Measurements from ENCODE around the gene NPAT.

Gene NPAT

DNA sequence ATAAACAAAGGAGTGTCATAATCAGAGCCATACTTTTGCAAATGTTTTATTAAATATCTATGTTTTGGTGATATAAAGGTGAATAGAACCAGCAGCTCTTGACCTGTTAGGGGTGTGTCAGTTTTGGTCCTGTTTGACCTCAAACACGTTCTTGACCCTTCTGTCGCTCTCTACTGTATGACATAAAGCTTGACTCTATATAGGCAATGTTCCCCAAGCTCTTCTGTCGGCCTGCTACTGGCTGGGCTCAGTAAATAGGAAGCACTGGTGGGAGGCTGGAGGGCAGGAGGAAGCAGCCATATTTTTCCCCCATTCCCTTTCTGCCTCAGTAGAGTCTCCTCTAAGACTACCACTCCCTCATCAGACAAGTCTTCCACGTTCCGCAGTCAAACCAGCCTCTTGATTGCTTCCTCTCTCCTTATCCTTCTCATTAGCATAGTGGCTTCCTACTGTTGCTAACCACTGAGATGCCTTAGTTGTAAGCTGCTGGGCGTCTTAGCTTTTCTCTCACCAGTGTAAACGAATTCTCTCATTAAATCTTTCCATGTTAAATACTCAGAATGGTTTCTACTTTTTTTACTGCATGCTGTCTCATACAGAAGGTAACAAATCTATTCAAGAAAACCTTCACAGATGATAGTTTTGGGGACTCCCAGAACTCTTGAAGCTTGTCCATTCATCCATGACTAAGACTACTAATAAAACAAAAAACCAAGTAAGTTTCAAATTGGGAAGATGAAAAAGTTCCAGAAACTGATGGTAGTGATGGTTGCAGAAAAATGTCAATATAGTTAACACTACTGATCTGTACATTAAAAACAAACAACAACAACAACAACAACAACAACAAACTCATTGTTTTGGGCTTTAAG, 3.3 kb downstream of the NPAT start:
- TF ChIP-seq, protein P1, sequence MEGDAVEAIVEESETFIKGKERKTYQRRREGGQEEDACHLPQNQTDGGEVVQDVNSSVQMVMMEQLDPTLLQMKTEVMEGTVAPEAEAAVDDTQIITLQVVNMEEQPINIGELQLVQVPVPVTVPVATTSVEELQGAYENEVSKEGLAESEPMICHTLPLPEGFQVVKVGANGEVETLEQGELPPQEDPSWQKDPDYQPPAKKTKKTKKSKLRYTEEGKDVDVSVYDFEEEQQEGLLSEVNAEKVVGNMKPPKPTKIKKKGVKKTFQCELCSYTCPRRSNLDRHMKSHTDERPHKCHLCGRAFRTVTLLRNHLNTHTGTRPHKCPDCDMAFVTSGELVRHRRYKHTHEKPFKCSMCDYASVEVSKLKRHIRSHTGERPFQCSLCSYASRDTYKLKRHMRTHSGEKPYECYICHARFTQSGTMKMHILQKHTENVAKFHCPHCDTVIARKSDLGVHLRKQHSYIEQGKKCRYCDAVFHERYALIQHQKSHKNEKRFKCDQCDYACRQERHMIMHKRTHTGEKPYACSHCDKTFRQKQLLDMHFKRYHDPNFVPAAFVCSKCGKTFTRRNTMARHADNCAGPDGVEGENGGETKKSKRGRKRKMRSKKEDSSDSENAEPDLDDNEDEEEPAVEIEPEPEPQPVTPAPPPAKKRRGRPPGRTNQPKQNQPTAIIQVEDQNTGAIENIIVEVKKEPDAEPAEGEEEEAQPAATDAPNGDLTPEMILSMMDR (IDR thresholded peaks at IDR 0.05), result no peak
- intact Hi-C loops (cut with DNase I; ENCODE audit: low total_unique reads), result no loop called here
- no peak for DNase-seq
- no peaks in the 10 kb centered on the region for H3K9me3 ChIP-seq
- H3K4me3 ChIP-seq, result no peak overlapping the region
- H3K27ac ChIP-seq, result no peak overlapping the region
- H3K36me3 ChIP-seq, result no peaks in the 10 kb centered on the region
- H3K4me1 ChIP-seq, result peaks cover 3 to 34% (median 10%) of the 10 kb centered on the region in 4 donors
- H3K27me3 ChIP-seq, result no peaks in the 10 kb centered on the region

DNA sequence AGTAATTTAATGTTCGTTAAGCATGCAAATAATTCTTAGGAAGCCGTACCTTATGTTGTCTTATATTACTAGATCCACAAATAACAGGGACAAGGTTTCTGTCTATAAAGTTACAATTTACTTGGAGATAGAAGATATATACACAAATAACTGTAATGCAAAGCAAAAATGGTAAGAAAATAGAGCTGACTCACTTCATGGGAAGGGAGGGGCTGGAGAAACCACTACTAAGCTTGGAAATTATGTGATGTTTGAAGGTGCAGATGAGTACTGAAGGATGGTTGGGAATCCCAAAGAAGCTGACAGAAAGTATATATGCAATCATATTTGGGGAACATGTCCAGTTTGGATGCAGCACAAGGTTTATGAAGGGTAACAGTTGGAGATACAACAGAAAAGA, 4.0 kb downstream of the NPAT start:
- no peak overlapping the region for H3K4me3 ChIP-seq
- peaks cover 3 to 28% (median 6%) of the 10 kb centered on the region in 4 donors for H3K4me1 ChIP-seq
- DNase-seq, result no peak
- TF ChIP-seq, protein P1 (IDR thresholded peaks at IDR 0.05), result no peak
- intact Hi-C loops (cut with DNase I; ENCODE audit: low total_unique reads), result no loop called here
- H3K27me3 ChIP-seq, result no peaks in the 10 kb centered on the region
- no peaks in the 10 kb centered on the region for H3K36me3 ChIP-seq
- H3K9me3 ChIP-seq, result no peaks in the 10 kb centered on the region
- H3K27ac ChIP-seq, result no peak overlapping the region

DNA sequence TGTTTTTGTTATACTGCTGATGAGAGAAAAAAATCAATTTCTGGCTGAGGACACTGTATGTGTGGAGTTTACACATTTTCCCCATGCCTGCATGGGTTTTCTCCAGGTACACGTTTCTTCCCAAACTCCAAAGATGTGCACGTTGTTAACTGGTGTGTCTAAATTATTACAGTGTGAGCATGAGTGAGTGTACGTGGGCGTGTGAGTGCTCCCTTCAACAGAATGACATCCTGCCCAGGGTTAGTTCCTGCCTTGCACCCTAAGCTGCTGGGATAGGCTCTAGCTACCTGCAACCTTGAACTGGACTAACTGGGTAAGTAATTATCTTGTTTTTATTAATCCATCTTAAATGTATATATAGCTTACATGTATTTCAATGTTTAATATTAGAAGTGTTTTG, 5.5 kb downstream of the NPAT start:
- H3K36me3 ChIP-seq, result peaks cover 0 to 12% (median 0%) of the 10 kb centered on the region in 3 donors
- no peaks in the 10 kb centered on the region for H3K9me3 ChIP-seq
- intact Hi-C loops (cut with DNase I; ENCODE audit: low total_unique reads), result no loop called here
- peaks cover 0 to 28% (median 5%) of the 10 kb centered on the region in 4 donors for H3K4me1 ChIP-seq
- TF ChIP-seq, protein P1 (IDR thresholded peaks at IDR 0.05), result no peak
- H3K27ac ChIP-seq, result no peak overlapping the region
- no peak for DNase-seq
- H3K4me3 ChIP-seq, result no peak overlapping the region
- no peaks in the 10 kb centered on the region for H3K27me3 ChIP-seq

DNA sequence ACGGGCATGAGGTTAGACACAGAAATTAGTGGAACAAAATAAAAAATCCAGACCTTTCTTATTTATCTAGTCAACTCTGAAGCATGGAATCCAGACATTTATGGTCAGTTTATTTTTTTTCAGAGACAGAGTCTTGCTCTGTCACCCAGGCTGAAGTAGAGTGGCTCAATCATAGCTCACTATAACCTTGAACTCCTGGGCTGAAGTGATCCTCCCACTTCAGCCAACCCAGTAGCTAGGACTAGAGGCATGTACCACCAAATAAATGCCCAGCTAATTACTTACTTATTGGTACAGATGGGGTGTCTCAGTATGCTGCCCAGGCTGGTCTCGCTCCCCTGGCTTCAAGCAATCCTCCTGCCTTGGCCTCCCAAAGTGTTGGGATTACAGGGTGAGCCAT, 8.7 kb downstream of the NPAT start:
- intact Hi-C loops (cut with DNase I; ENCODE audit: low total_unique reads), result no loop called here
- H3K27ac ChIP-seq, result no peak overlapping the region
- TF ChIP-seq, protein P1 (IDR thresholded peaks at IDR 0.05), result no peak
- no peaks in the 10 kb centered on the region for H3K27me3 ChIP-seq
- no peaks in the 10 kb centered on the region for H3K4me1 ChIP-seq
- no peak for DNase-seq
- H3K9me3 ChIP-seq, result no peaks in the 10 kb centered on the region
- H3K4me3 ChIP-seq, result no peak overlapping the region
- peaks cover 10 to 26% (median 13%) of the 10 kb centered on the region in 3 donors for H3K36me3 ChIP-seq

DNA sequence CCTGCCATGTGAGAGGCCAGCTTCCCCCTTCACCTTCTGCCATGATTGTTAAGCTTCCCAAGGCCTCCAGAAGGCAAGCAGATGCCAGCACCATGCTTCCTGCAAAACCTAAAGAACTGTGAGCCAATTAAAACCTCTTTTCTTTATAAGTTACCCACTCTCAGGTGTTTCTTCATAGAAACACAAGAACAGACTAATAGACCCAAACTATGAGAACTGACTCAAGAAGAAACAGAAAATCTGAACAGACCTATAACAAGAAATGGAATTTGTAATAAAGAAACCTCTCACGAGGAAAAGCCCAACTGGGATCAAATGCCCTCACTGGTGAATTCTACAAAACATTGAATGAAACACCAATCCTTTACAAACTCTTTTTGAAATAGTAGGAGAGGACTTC, 12.0 kb downstream of the NPAT start:
- no peak overlapping the region for H3K27ac ChIP-seq
- peaks cover 30 to 48% (median 43%) of the 10 kb centered on the region in 3 donors for H3K36me3 ChIP-seq
- no peak for DNase-seq
- no peaks in the 10 kb centered on the region for H3K27me3 ChIP-seq
- no peaks in the 10 kb centered on the region for H3K4me1 ChIP-seq
- intact Hi-C loops (cut with DNase I; ENCODE audit: low total_unique reads), result no loop called here
- TF ChIP-seq, protein P1 (IDR thresholded peaks at IDR 0.05), result no peak
- H3K4me3 ChIP-seq, result no peak overlapping the region
- H3K9me3 ChIP-seq, result no peaks in the 10 kb centered on the region

All from tibial artery (tissue), 4 donors.